B cell (primary cell): ENCODE results near the gene TNFRSF1A. TPM values are rescaled to one million over a fixed set of nuclear protein-coding genes. Genes with fewer than 3 reads are reported as not detected.

Experiments used
- ATAC-seq: fragments of 200-7000 bp; cut with Tn5 transposase; one replicate; pipeline ENCODE4 v1.10.0; 2021; ENCODE audit warnings: low read depth, mild to moderate bottlenecking, moderate number of reproducible peaks, moderate library complexity
- CTCF ChIA-PET: fragments of 350-600 bp; sonication (Branson Sonifier 250); formaldehyde crosslinking; loops from one replicate; lab custom pipeline; 2021; ENCODE audit warnings: antibody characterized with exemption, inconsistent platforms; lab: Charles Lee
- POLR2A ChIA-PET: fragments of 350-600 bp; sonication (Branson Sonifier 250); formaldehyde crosslinking; loops from one replicate; lab custom pipeline; 2021; ENCODE audit warnings: antibody characterized with exemption; lab: Charles Lee
- DNase-seq: peaks from one replicate; pipeline ENCODE4 v3.0.0; 2013
- H2AFZ ChIP-seq: 2 replicates; pipeline ENCODE4 v1.6.1; 2012; ENCODE audit warnings: mild to moderate bottlenecking, low read depth, low read length; ENCODE audit not compliant: insufficient read depth, poor library complexity, severe bottlenecking
- H3K27ac ChIP-seq, 2 donors: 1 replicate in 1 of 2; 2 replicates in 1 of 2; pipeline ENCODE4 v1.5.1; 2012 to 2013; ENCODE audit warnings: low read length in 2 of 2, mild to moderate bottlenecking in 2 of 2, moderate library complexity in 1 of 2
- H3K27me3 ChIP-seq, 4 experiments: fragments of 200-600 bp in 1 of 4; sonication (generic) in 1 of 4; replicated peaks in 1 of 4; 1 replicate in 2 of 4; 2 replicates in 2 of 4; pipeline versions ENCODE4 v1.6.1 to v1.7.0; 2013 to 2016; ENCODE audit warnings: low read length in 3 of 4, mild to moderate bottlenecking in 2 of 4, mixed read lengths in 1 of 4, moderate library complexity in 1 of 4; ENCODE audit not compliant: insufficient read depth in 4 of 4, control insufficient read depth in 3 of 4; ENCODE audit errors: control extremely low read depth in 1 of 4
- H3K36me3 ChIP-seq, 2 experiments: replicated peaks in 1 of 2; 1 replicate in 1 of 2; 2 replicates in 1 of 2; pipeline versions ENCODE4 v1.6.1 to v1.7.1; 2013; ENCODE audit warnings: low read length in 1 of 2; ENCODE audit not compliant: insufficient read depth in 2 of 2, control insufficient read depth in 1 of 2; ENCODE audit errors: control extremely low read depth in 1 of 2, extremely low read depth in 1 of 2
- H3K4me1 ChIP-seq, 2 donors: fragments of 200-600 bp in 1 of 2; sonication (generic) in 1 of 2; 1 replicate in 1 of 2; 2 replicates in 1 of 2; pipeline versions ENCODE4 v1.5.1 to v1.6.1; 2013 to 2017; ENCODE audit warnings: low read length in 2 of 2; ENCODE audit not compliant: control insufficient read depth in 2 of 2, insufficient read depth in 2 of 2
- H3K4me2 ChIP-seq: replicated peaks from 2 replicates; pipeline ENCODE3; 2012; ENCODE audit warnings: mild to moderate bottlenecking, low read depth, low read length; ENCODE audit not compliant: poor library complexity, severe bottlenecking
- H3K4me3 ChIP-seq, 5 experiments: fragments of 200-600 bp in 1 of 5; sonication (generic) in 1 of 5; 1 replicate in 3 of 5; 2 replicates in 2 of 5; pipeline versions ENCODE4 v1.5.1 to v1.7.0; 2011 to 2016; ENCODE audit warnings: low read length in 4 of 5, mild to moderate bottlenecking in 4 of 5, low read depth in 2 of 5, control low read depth in 1 of 5, moderate library complexity in 1 of 5; ENCODE audit not compliant: insufficient read depth in 1 of 5; ENCODE audit errors: control extremely low read depth in 1 of 5, extremely low read depth in 1 of 5
- H3K79me2 ChIP-seq: fragments of 200-600 bp; sonication (generic); one replicate; pipeline ENCODE4 v1.6.0; 2016; ENCODE audit warnings: low read length; ENCODE audit not compliant: control insufficient read depth, insufficient read depth
- H3K9ac ChIP-seq: fragments of 200-600 bp; sonication (generic); 2 replicates; pipeline ENCODE4 v1.6.1; 2017; ENCODE audit warnings: mild to moderate bottlenecking, low read length, moderate library complexity
- H3K9me3 ChIP-seq, 3 donors: one replicate each; pipeline versions ENCODE4 v1.6.1 to v1.7.1; 2013; ENCODE audit warnings: low read length in 2 of 3; ENCODE audit not compliant: control insufficient read depth in 2 of 3, insufficient read depth in 1 of 3; ENCODE audit errors: control extremely low read depth in 1 of 3
- H4K20me1 ChIP-seq: 2 replicates; pipeline ENCODE4 v1.6.0; 2012; ENCODE audit warnings: mild to moderate bottlenecking, low read length; ENCODE audit not compliant: insufficient read depth, control insufficient read depth, poor library complexity, severe bottlenecking
- H3K27ac Mint-ChIP-seq: one replicate; pipeline ENCODE4 v1.8.0; 2021; ENCODE audit warnings: mixed read lengths
- H3K27me3 Mint-ChIP-seq: one replicate; pipeline ENCODE4 v1.8.0; 2021; ENCODE audit warnings: mixed read lengths
- H3K4me1 Mint-ChIP-seq: one replicate; pipeline ENCODE4 v1.8.0; 2021; ENCODE audit warnings: mixed read lengths
- H3K4me3 Mint-ChIP-seq: one replicate; pipeline ENCODE4 v1.8.0; 2021; ENCODE audit warnings: mixed read lengths
- H3K9me3 Mint-ChIP-seq: one replicate; pipeline ENCODE4 v1.8.0; 2022; ENCODE audit warnings: mixed read lengths; ENCODE audit not compliant: insufficient read depth
- CTCF ChIP-seq: fragments of 200-600 bp; IDR thresholded peaks from one replicate; pipeline ENCODE4 v1.8.0; 2022; ENCODE audit warnings: antibody characterized with exemption, mild to moderate bottlenecking
- EZH2 ChIP-seq: IDR thresholded peaks from 2 replicates; pipeline ENCODE4 v1.6.1; 2012; ENCODE audit warnings: borderline replicate concordance, low read depth, mild to moderate bottlenecking, moderate library complexity, low read length; ENCODE audit not compliant: insufficient read depth, poor library complexity, severe bottlenecking
- WGBS: methylation state at CpG from one replicate; pipeline ENCODE4 v1.1.5; 2013; ENCODE audit warnings: missing lambda C conversion rate; ENCODE audit not compliant: insufficient coverage; 5-methylcytosine and 5-hydroxymethylcytosine counted together
- intact Hi-C: fragments of 100-400 bp; cut with micrococcal nuclease; formaldehyde crosslinking; loops from one replicate; pipeline ENCODE4 v1.10.0; 2022
- polyA plus RNA-seq: library from polyadenylated mRNA; depleted of rRNA; stranded (reverse); fragments of >200 nt; gene quantifications from 2 replicates; pipeline ENCODE4 v1.2.3, GENCODE V29; 2012
- total RNA-seq, 2 donors: library from RNA; stranded (reverse); fragments of 120-200 nt in 1 of 2; gene quantifications; 1 replicate in 1 of 2; 2 replicates in 1 of 2; pipeline versions ENCODE4 v1.2.3 to v1.2.4, GENCODE V29; 2013 to 2022

TNFRSF1A gene
- total and polyA plus RNA-seq, 2 donors (not counting 1 experiment from before 2014, with no cell fraction given), result 0.59 to 1.6 TPM

- intact Hi-C loops, result no loop called here
- CTCF ChIA-PET, result interaction anchor here (0.9 to 1.0 kb wide), 2 partner anchors 9 to 13 kb away, joined by 3 read pairs; no protein-coding TSS in a partner anchor
These were observed 46.6 kb downstream of the TNFRSF1A start for GRCh38 chr12:6295094-6295811.

More at GRCh38 chr12:6295094-6295811, 46.6 kb downstream of the TNFRSF1A start:
- no peak for TF ChIP-seq CTCF
- no peak for TF ChIP-seq EZH2
- Mint-ChIP-seq H3K4me3 (no peak overlapping the region), H3K27ac (no peak overlapping the region), H3K4me1 (peaks cover 9% of the 10 kb centered on the region), H3K9me3 (no peaks in the 10 kb centered on the region), H3K27me3 (peaks cover 44% of the 10 kb centered on the region)
- no peak overlapping the region for H2AFZ ChIP-seq
- no peak overlapping the region for H3K4me3 ChIP-seq
- POLR2A ChIA-PET, result interaction anchor here (0.6 kb wide), 1 partner anchor 99 kb away, joined by 7 read pairs; no protein-coding TSS in a partner anchor
- DNase-seq, result no peak
- H3K27me3 ChIP-seq, result peaks cover 0 to 29% (median 8%) of the 10 kb centered on the region in 4 experiments
- peaks cover 7 to 11% of the 10 kb centered on the region in 2 donors for H3K4me1 ChIP-seq
- no peaks in the 10 kb centered on the region for H3K79me2 ChIP-seq
- no peaks in the 10 kb centered on the region for H4K20me1 ChIP-seq
- H3K4me2 ChIP-seq, result no peak overlapping the region
- WGBS, result 93% methylated on average over 3 of the region's 5 CpGs
- no peak overlapping the region for H3K27ac ChIP-seq
- peaks cover 0 to 9% (median 0%) of the 10 kb centered on the region in 3 donors for H3K9me3 ChIP-seq
- ATAC-seq, result no peak
- no peak overlapping the region for H3K9ac ChIP-seq
- no peaks in the 10 kb centered on the region for H3K36me3 ChIP-seq
